GM18951 (cell line): ENCODE measurements around the gene GNAL.

Experiments
- POLR2A ChIP-seq: IDR thresholded peaks from 4 replicates; pipeline ENCODE4 v1.6.1; 2011; ENCODE audit warnings: mild to moderate bottlenecking; ENCODE audit not compliant: insufficient read length, insufficient read depth; ENCODE audit errors: extremely low read depth
- in situ Hi-C: fragments of 300-500 bp; cut with MboI; formaldehyde crosslinking; loops from one replicate; pipeline ENCODE4 v1.12.0; 2022; ENCODE audit warnings: low sequenced_read_pairs, mixed read lengths, inconsistent platforms; ENCODE audit not compliant: unreplicated experiment

GNAL gene

DNA sequence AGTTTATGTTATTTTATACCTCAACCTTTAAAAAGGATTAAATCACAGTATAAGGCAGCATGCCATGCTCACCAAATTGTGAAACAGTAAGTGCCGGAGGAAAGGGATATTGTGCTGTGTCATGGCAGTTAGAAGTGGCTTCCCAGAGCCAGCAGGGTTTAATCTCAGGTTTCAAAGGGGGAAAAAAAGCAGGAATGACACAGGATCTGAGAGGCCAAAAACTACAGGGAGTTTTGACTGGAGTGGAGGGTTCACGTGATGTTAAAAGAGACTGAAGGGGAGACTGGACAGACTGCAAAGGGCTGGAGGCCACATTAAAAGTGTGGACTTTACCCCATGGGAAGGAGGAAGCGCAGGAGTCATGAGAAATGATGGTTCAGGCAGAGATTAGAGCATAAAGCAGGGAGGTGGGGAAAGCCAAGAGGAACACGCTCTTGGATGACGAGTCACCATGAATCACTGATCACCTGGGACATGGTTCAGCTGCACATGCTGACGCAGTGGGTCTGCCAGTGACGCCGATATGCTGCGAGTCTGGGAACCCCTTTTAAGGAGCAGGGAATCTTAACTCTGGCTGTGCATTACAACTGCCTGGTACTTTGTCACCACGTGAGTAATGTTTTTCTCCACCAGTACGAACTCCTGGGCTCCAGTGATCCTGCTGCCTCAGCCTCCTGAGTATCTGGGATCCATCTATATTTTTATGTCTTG lies 168.3 kb downstream of the GNAL start:
- in situ Hi-C loops, result no loop called here
- no peak for TF ChIP-seq POLR2A

DNA sequence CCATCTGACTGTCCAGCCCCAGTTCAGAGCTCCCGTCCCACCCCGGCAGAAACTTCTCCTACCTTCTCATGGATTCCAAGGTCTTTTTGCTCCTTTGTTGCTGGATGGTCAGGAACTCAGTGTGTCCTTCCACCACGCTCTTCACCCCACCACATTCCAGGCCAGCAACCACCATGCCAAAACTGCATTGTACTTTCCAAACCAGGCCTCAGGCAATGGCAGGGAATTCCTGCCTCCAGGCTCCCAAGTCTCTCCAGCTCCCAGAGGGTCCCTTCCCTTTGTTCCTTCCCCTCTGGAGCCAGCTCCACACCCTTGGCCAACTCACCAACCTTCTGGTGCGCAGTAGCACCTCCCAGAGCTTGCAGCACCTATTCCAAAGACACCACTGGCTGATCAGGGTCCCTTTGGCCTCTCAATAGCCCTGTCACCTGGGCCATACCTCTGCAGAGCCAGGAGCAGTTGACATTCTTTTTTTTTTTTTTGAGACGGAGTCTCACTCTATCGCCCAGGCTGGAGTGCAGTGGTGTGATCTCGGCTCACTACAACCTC lies 170.3 kb downstream of the GNAL start:
- TF ChIP-seq POLR2A, result no peak
- in situ Hi-C loops, result no loop called here

DNA sequence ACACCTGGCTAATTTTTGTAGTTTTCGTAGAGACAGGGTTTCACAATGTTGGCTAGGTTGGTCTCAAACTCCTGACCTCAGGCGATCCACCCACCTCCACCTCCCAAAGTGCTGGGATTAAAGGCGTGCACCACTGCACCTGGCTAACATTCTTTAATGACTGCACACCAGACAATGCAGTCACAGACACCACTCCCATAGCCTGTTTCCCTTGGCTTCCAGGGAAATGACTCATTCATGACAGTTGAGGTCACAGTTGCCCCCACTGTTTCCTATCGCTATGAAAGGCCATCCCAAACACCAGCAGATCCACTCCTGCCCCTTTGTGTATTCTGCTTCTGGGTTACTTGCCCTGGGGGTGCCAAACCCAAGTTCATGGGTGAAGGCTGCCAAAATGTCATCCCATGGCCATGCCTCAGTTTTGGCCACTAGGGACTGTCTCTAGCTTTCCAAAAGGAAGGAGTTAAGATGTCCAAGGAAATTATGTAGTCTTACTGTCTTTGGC lies 170.9 kb downstream of the GNAL start:
- in situ Hi-C loops, result no loop called here

DNA sequence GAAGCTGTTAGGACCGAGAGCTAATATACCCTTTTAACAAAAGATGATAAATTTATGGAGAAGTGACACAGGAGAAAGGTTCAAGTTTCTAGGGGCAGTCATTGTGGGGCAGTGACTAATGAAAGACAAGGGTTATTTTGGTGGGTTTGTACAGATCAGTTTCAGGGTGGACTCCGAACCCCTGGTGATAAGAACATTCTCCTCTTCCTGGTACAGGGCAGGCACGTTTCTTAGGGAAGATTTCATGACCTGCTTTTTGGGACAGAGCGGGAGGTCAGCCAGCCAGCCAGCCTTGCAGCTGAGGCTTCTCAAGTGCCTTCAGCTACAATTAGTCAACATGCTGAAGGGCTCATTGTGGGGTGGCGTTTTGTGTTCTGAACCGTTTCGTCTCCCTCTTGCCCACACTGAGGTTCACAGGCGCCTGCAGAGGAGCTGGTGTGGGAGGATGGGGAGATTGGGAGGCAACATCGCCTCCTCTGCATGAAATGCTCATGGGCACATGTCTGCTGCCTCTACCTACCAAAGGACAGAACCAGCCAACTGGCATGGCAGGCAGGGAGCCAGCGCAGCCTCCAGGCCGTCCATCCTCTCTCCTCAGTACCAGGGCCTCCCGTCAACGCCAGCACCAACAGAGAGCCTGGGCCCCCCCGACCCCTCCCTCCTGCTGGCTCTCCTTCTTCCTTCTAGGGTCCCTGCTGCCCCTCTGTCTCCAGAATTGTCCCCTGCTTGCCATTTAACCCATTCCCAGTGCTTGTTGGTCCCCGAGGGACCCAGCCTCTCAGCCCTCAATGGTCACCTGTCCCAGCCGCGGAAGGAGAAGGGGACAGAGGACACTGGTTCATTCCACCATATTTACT lies 171.8 kb downstream of the GNAL start:
- in situ Hi-C loops, result no loop called here
- TF ChIP-seq POLR2A, result no peak

More for the DNA sequence above, 170.9 kb downstream of the GNAL start:
- no peak for TF ChIP-seq POLR2A

DNA sequence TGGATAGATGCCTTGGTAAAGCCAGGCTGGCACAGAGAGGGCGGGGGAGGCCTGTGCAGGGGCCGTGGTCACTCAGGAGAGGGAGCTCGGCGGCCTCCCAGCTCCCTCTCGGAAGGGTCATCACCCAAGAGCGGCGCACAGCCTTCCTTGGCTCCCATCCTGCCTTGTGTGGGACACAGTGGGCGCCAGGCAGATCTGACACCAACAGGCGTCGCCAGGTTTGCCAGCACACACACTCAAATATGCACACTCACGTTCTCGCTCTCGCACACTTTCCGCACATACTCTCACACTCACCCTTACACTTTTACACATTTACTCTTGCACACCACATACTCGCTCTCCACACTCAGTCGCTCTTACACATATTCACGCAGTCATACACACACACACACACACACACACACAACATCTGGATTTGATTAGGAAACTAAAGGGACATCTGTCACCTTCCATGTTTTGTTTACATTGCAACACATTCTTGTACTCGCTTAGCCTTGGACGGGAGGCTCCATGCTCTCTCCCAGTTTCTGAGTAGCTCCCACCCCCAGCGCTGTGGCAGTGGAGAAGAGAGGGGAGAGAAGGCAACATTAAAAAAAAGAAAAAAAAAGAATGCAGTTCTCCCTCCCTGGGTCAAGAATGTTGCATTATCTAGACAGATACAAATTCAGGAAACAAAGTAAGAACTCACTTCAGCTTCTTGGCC lies 172.7 kb downstream of the GNAL start:
- in situ Hi-C loops, result no loop called here
- no peak for TF ChIP-seq POLR2A

GRCh38 chr18:11862468-11863137 lies 173.5 kb downstream of the GNAL start:
- in situ Hi-C loops, result no loop called here
- TF ChIP-seq POLR2A, result no peak

- in situ Hi-C loops, result no loop called here
- TF ChIP-seq POLR2A, result no peak
These were observed 175.4 kb downstream of the GNAL start for GRCh38 chr18:11864471-11864870.

GRCh38 chr18:11865071-11865470 lies 176.0 kb downstream of the GNAL start:
- in situ Hi-C loops, result no loop called here
- TF ChIP-seq POLR2A, result no peak

GRCh38 chr18:11866329-11866728 lies 177.3 kb downstream of the GNAL start:
- in situ Hi-C loops, result no loop called here
- TF ChIP-seq POLR2A, result no peak

DNA sequence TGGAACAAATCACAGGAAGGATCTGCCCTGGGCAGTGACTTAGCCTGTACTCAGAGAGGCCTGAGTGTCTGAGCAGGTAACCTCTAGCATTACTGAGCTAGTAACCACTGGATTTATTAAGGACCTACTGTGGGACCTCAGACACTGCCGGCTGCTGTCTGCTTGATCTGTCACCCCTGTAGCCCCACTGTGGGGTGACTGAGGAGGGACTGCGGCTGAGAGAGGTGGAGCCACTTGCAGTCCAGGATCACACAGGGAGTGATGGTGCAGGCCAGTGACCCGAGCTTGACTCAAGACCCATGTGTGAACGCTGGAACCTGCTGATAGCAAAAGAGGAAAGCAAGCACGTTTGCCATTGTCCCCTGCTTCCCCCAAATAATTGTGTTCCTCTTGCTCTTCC lies 177.7 kb downstream of the GNAL start:
- in situ Hi-C loops, result no loop called here
- no peak for TF ChIP-seq POLR2A

DNA sequence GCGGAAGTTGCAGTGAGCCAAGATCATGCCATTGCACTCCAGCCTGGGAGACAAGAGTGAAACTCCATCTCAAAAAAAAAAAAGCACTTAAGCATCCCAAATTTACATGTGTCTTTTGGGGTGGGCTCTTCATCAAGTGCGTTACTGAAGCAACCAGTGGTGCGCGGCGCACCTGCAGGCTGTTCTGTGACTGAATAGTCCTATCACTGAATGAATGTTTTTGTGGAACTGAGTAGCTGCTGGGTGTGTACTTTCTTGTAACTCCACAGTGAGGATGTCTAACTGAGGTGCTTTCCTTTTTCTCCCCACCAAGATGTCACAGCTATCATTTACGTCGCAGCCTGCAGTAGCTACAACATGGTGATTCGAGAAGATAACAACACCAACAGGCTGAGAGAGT lies 179.2 kb downstream of the GNAL start:
- TF ChIP-seq POLR2A, result no peak
- in situ Hi-C loops, result no loop called here

DNA sequence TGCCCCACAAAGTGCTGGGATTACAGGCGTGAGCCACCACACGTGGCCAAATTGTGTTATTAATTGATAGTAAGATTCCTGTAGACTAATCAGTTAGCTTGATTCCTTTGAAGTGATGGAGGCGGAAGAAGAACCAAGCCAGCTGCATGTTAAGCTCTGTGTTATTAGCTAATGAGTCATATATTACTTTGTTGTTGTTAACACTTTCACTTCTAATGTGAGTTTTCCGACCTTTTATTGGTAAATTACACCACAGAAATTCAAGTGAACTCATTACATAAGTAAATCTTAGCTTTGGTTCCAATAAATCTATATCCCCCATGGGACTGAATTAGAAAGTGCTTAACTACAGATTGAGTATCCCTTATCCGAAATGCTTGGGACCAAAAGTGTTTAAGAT lies 182.4 kb downstream of the GNAL start:
- TF ChIP-seq POLR2A, result no peak
- in situ Hi-C loops, result no loop called here

DNA sequence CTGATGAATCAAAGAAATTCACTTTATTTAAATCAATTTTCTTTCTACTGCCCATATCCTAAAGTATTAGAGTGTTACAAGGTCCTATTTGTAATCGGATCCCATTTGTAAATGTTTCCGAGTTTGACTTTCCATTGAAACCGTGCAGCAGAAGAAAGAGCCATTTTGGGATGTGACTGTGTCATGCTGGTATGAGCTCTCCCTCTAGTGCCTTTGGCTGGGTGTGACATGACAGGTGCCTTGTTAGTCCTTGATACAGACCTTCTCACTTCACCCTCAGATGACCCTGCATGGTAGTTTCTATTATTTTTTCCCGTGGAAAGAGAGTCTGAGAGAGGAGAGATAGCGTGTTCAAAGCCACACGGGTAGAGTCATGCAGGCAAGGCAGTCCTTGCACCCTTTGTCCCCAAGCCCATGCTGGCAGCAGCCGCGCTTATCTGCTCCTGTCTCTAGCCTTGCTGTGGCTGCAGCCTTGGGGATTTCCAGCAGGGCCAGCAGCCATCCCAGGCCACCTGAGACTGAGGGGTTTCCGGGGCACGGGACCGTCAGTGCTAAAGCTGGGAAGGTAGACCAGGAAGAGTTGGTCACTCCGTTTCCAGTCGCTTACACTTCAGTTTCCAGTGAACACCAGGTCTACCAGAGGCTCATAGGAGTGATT lies 183.5 kb downstream of the GNAL start:
- in situ Hi-C loops, result no loop called here
- TF ChIP-seq POLR2A, result no peak
